HepG2 (cell line): ENCODE results near the gene CTDNEP1. TPM values are rescaled to one million over a fixed set of nuclear protein-coding genes. Genes with fewer than 3 reads are reported as not detected.

Experiments
- AHR ChIP-seq: IDR thresholded peaks from 2 replicates; pipeline ENCODE4 v1.6.1; 2018; ENCODE audit warnings: missing genetic modification reagents, missing compliant biosample characterization
- EHMT2 ChIP-seq: fragments of 200-600 bp; sonication (generic); IDR thresholded peaks from 2 replicates; pipeline ENCODE4 v1.7.0; 2017; ENCODE audit warnings: antibody characterized with exemption, low read depth, low read length, borderline replicate concordance
- ETV5 ChIP-seq: IDR thresholded peaks from 2 replicates; pipeline ENCODE4 v1.6.1; 2018; ENCODE audit warnings: missing biosample characterization, missing genetic modification reagents, inconsistent platforms, borderline replicate concordance
- FOXO1 ChIP-seq: sonication (generic); formaldehyde crosslinking; IDR thresholded peaks from 2 replicates; pipeline ENCODE4 v1.4.0; 2020; ENCODE audit warnings: missing genetic modification reagents
- HINFP ChIP-seq: sonication (generic); formaldehyde crosslinking; IDR thresholded peaks from 2 replicates; pipeline ENCODE4 v1.4.0; 2020; ENCODE audit warnings: low read depth, mild to moderate bottlenecking, missing genetic modification reagents
- KDM2A ChIP-seq: sonication (generic); formaldehyde crosslinking; IDR thresholded peaks from 2 replicates; pipeline ENCODE4 v1.4.0; 2020; ENCODE audit warnings: low read depth, missing genetic modification reagents, borderline replicate concordance
- KMT2A ChIP-seq: sonication (generic); formaldehyde crosslinking; IDR thresholded peaks from 2 replicates; pipeline ENCODE4 v1.4.0; 2020; ENCODE audit warnings: missing genetic modification reagents
- MXD3 ChIP-seq: IDR thresholded peaks from 2 replicates; pipeline ENCODE4 v1.6.1; 2016; ENCODE audit warnings: mild to moderate bottlenecking, missing biosample characterization, missing genetic modification reagents
- PRDM4 ChIP-seq: sonication (generic); formaldehyde crosslinking; IDR thresholded peaks from 2 replicates; pipeline ENCODE4 v1.9.0; 2021; ENCODE audit warnings: missing genetic modification reagents, borderline replicate concordance
- REL ChIP-seq: sonication (generic); formaldehyde crosslinking; conservative IDR thresholded peaks from 2 replicates; pipeline ENCODE4 v1.8.0; 2022; ENCODE audit warnings: mild to moderate bottlenecking, missing genetic modification reagents, moderate library complexity
- RFXANK ChIP-seq: IDR thresholded peaks from 2 replicates; pipeline ENCODE4 v1.6.1; 2016
- SRY ChIP-seq: sonication (generic); formaldehyde crosslinking; IDR thresholded peaks from 2 replicates; pipeline ENCODE4 v1.8.0; 2022; ENCODE audit warnings: mild to moderate bottlenecking, missing genetic modification reagents
- TBP ChIP-seq: sonication (generic); formaldehyde crosslinking; IDR thresholded peaks from 2 replicates; pipeline ENCODE4 v1.5.0; 2020; ENCODE audit warnings: missing genetic modification reagents
- ZBTB21 ChIP-seq: sonication (generic); formaldehyde crosslinking; IDR thresholded peaks from 2 replicates; pipeline ENCODE4 v1.4.0; 2020; ENCODE audit warnings: missing genetic modification reagents
- ZNF143 ChIP-seq: sonication (generic); formaldehyde crosslinking; IDR thresholded peaks from 2 replicates; pipeline ENCODE4 v1.4.0; 2020; ENCODE audit warnings: missing genetic modification reagents
- ZNF160 ChIP-seq: sonication (generic); formaldehyde crosslinking; IDR thresholded peaks from 2 replicates; pipeline ENCODE4 v1.8.0; 2022; ENCODE audit warnings: mild to moderate bottlenecking, inconsistent platforms, missing genetic modification reagents
- ZNF552 ChIP-seq: sonication (generic); formaldehyde crosslinking; IDR thresholded peaks from 2 replicates; pipeline ENCODE4 v1.9.0; 2022; ENCODE audit warnings: missing genetic modification reagents, mild to moderate bottlenecking, borderline replicate concordance
- ZNF615 ChIP-seq: sonication (generic); formaldehyde crosslinking; IDR thresholded peaks from 2 replicates; pipeline ENCODE4 v1.5.0; 2020; ENCODE audit warnings: mild to moderate bottlenecking, missing genetic modification reagents, borderline replicate concordance
- ZNF746 ChIP-seq: sonication (generic); formaldehyde crosslinking; IDR thresholded peaks from 2 replicates; pipeline ENCODE4 v1.8.0; 2022; ENCODE audit warnings: mild to moderate bottlenecking, missing genetic modification reagents
- polyA plus RNA-seq, 8 experiments: library from polyadenylated mRNA; depleted of rRNA in 3 of 8; stranded (reverse) in 7 of 8; unstranded in 1 of 8; fragments of >200 nt; fragmentation: Illumina TruSeq in 4 of 8; extraction: Trizol in 4 of 8; gene quantifications; 2 replicates each; pipeline versions ENCODE4 v1.2.1 to v1.2.3, GENCODE V29; 2011 to 2016; ENCODE audit warnings: low read depth in 4 of 8, missing spikeins in 1 of 8, mixed read lengths in 1 of 8; ENCODE audit not compliant: insufficient read depth in 1 of 8
- total RNA-seq, 5 experiments: library from RNA; depleted of rRNA; stranded (reverse); fragments of >200 nt; fragmentation: Illumina TruSeq; extraction: Trizol; gene quantifications; 2 replicates each; pipeline ENCODE4 v1.2.3, GENCODE V29; 2016; ENCODE audit warnings: low read depth in 1 of 5
- TF ChIP-seq, protein P1 (sequence below): sonication (generic); formaldehyde crosslinking; IDR thresholded peaks from 2 replicates; pipeline ENCODE4 v1.8.0; 2022; ENCODE audit warnings: missing genetic modification reagents, low read depth, mild to moderate bottlenecking, borderline replicate concordance
- TF ChIP-seq, protein P2 (sequence below): sonication (generic); formaldehyde crosslinking; IDR thresholded peaks from 2 replicates; pipeline ENCODE4 v1.4.0; 2020; ENCODE audit warnings: missing genetic modification reagents

Gene CTDNEP1
- total and polyA plus RNA-seq, 2 of the 13 experiments (the other 11 are each of a cell fraction or from before 2014, with no cell fraction given) = 19.8 to 118 TPM

DNA sequence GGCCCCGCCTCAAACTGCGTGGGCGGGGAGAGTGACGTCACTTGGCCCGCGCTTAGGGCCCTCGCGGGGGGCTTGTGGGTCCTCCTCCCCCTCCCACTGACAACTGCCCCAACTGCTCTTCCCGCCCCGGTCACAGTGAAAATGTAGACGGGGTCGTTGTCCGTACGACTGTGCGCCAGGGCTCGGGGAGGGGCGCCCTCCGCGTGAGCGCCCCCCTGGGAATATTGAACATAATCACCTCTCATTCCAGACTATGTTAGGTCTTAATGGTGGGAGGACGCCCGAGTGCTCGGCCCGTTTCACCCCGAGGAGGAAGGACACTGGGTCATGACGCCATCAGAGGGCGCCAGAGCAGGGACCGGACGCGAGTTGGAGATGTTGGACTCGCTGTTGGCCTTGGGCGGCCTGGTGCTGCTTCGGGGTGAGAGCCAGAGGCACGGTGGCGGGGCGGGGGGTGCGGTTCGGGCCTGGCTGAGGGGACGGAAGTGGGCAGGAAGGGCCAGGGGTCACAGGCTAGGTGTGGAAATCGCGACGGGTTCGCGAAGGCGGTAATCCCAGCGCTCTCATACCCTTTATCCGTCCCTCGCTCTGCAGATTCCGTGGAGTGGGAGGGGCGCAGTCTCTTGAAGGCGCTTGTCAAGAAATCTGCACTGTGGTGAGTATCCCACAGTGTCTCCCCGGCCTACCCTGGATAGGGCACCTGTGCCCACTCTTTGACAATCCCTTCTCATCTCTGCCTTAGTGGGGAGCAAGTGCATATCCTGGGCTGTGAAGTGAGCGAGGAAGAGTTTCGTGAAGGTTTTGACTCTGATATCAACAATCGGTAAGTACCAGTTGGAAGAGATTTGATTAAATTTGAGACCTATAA lies 876 bp upstream of the CTDNEP1 start, which contains the start of gene ELP5 (continued):
- peak; percentile 86; the same call in 1 of the 2 replicates for TF ChIP-seq KDM2A
- peak; percentile 62; the same call in 1 of the 2 replicates for TF ChIP-seq HINFP (CRISPR knock-in tag)
- TF ChIP-seq ZNF746 (CRISPR knock-in tag) = peak; percentile 87; the same call in 1 of the 2 replicates
- TF ChIP-seq EHMT2 = no peak
- TF ChIP-seq ZNF552 (CRISPR knock-in tag) = no peak; the same call in 1 of the 2 replicates
- no peak for TF ChIP-seq PRDM4 (CRISPR knock-in tag)
- TF ChIP-seq ZBTB21 (CRISPR knock-in tag) = peak; percentile 60; the same call in 1 of the 2 replicates
- peak; percentile 88 for TF ChIP-seq KMT2A (CRISPR knock-in tag)
- peak; percentile 32; the same call in 1 of the 2 replicates for TF ChIP-seq ZNF160 (CRISPR knock-in tag)
- peak; percentile 70 for TF ChIP-seq ZNF143 (CRISPR knock-in tag)
- TF ChIP-seq, protein P1, sequence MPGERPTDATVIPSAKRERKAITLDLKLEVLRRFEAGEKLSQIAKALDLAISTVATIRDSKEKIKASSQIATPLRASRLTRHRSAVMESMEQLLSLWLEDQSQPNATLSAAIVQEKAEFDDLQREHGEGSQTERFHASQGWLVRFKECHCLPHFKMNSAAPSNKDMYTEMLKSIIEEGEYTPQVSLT = no peak
- TF ChIP-seq SRY (CRISPR knock-in tag) = peak; percentile 67; the same call in 1 of the 2 replicates
- peak; percentile 48 for TF ChIP-seq MXD3 (CRISPR knock-in tag)
- no peak for TF ChIP-seq ZNF615 (CRISPR knock-in tag)
- no peak for TF ChIP-seq FOXO1 (CRISPR knock-in tag)
- TF ChIP-seq ETV5 (CRISPR knock-in tag) = peak; percentile 80
- no peak for TF ChIP-seq AHR (CRISPR knock-in tag)
- TF ChIP-seq, protein P2, sequence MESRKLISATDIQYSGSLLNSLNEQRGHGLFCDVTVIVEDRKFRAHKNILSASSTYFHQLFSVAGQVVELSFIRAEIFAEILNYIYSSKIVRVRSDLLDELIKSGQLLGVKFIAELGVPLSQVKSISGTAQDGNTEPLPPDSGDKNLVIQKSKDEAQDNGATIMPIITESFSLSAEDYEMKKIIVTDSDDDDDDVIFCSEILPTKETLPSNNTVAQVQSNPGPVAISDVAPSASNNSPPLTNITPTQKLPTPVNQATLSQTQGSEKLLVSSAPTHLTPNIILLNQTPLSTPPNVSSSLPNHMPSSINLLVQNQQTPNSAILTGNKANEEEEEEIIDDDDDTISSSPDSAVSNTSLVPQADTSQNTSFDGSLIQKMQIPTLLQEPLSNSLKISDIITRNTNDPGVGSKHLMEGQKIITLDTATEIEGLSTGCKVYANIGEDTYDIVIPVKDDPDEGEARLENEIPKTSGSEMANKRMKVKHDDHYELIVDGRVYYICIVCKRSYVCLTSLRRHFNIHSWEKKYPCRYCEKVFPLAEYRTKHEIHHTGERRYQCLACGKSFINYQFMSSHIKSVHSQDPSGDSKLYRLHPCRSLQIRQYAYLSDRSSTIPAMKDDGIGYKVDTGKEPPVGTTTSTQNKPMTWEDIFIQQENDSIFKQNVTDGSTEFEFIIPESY (CRISPR knock-in tag) = no peak; the same call in 1 of the 2 replicates
- TF ChIP-seq TBP (CRISPR knock-in tag) = no peak
- TF ChIP-seq REL (CRISPR knock-in tag) = 0 out of 2 replicates have a peak, but pooled peaks have one; percentile 66
- TF ChIP-seq RFXANK (CRISPR knock-in tag) = no peak
